NT2/D1 (cell line): ENCODE results near the gene CEP290.

Experiments
- SUZ12 ChIP-seq: IDR thresholded peaks from 2 replicates; pipeline ENCODE4 v1.6.1; 2011; ENCODE audit not compliant: insufficient read length, insufficient read depth; ENCODE audit errors: extremely low read depth
- YY1 ChIP-seq: IDR thresholded peaks from 2 replicates; pipeline ENCODE4 v1.6.1; 2011; ENCODE audit not compliant: insufficient read length, insufficient read depth
- ZNF274 ChIP-seq: IDR thresholded peaks from 2 replicates; pipeline ENCODE4 v1.6.1; 2011; ENCODE audit warnings: mild to moderate bottlenecking, low read depth, low read length

GRCh38 chr12:88182416-88182815 is 40.5 kb upstream of the CEP290 start:
- TF ChIP-seq ZNF274, result no peak
- no peak for TF ChIP-seq SUZ12
- no peak for TF ChIP-seq YY1
